Suppressor macrophage treated with lipopolysaccharide for 4 hours (primary cell): ENCODE results near the gene TAP1.
"Not testable (repeated sequence)": the region's sequence is repeated elsewhere in the genome, so short reads cannot be mapped to it uniquely, and the experiment has no call there.

Experiments
- DNase-seq: peaks from one replicate; pipeline ENCODE4 v3.0.0-alpha.2; 2020

TAP1 gene, protein sequence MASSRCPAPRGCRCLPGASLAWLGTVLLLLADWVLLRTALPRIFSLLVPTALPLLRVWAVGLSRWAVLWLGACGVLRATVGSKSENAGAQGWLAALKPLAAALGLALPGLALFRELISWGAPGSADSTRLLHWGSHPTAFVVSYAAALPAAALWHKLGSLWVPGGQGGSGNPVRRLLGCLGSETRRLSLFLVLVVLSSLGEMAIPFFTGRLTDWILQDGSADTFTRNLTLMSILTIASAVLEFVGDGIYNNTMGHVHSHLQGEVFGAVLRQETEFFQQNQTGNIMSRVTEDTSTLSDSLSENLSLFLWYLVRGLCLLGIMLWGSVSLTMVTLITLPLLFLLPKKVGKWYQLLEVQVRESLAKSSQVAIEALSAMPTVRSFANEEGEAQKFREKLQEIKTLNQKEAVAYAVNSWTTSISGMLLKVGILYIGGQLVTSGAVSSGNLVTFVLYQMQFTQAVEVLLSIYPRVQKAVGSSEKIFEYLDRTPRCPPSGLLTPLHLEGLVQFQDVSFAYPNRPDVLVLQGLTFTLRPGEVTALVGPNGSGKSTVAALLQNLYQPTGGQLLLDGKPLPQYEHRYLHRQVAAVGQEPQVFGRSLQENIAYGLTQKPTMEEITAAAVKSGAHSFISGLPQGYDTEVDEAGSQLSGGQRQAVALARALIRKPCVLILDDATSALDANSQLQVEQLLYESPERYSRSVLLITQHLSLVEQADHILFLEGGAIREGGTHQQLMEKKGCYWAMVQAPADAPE

DNA sequence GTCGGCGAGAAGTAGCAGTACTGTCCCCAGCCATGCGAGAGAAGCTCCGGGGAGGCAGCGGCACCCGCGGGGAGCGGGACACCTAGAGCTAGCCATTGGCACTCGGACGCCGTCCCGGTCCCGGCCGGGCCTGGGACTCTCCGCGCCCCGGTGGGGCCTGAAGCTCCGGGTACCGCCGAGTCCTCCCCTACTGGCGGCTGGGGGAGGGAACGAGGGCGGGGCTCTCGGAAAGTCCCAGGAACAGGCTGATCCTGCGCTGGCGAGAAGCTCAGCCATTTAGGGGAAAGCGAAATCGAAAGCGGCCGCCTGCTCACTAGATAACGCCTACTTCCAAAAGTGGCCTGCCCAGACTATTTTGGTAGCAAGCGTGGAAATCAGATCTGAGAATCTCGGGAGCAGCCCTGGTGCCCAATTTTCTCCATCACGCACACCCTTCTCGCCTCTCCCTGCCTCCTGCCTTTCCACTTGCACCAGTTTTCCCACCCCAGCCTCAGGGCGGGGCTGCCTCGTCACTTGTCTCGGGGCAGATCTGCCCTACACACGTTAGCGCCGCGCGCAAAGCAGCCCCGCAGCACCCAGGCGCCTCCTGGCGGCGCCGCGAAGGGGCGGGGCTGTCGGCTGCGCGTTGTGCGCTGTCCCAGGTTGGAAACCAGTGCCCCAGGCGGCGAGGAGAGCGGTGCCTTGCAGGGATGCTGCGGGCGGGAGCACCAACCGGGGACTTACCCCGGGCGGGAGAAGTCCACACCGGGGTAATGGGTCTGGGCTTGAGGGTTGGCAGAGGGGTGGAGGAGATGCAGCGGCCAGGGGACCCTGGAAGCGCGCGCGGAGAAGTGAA lies at the start of gene TAP1, which contains the start of gene PSMB9:
Gene TAP1 (minus strand): TSS at position 164 of the 835 bp plus-strand sequence. CDS start 68 bp downstream, at position 96.
Gene PSMB9 (plus strand): TSS at position 652 of the 835 bp plus-strand sequence. CDS start 38 bp downstream, at position 690.
- peak; percentile 98 for DNase-seq

DNA sequence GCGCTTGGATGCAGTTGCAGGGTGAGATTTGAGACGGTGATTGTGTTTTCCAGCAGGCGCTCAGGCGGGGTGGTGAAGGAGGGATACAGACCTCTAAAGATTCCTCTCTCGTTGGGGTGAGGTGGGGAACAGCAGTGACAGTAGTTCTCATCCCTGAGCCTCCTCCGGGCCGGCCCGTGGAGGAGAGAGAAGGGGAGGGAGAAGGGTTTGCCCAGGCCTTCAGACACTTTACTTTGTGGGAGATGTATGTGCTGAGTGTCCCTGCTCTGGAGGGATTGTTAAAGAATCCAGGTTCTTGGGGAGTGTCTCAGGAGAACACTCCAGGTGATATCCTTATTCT lies 41.5 kb upstream of the TAP1 start:
- DNase-seq, result no peak

DNA sequence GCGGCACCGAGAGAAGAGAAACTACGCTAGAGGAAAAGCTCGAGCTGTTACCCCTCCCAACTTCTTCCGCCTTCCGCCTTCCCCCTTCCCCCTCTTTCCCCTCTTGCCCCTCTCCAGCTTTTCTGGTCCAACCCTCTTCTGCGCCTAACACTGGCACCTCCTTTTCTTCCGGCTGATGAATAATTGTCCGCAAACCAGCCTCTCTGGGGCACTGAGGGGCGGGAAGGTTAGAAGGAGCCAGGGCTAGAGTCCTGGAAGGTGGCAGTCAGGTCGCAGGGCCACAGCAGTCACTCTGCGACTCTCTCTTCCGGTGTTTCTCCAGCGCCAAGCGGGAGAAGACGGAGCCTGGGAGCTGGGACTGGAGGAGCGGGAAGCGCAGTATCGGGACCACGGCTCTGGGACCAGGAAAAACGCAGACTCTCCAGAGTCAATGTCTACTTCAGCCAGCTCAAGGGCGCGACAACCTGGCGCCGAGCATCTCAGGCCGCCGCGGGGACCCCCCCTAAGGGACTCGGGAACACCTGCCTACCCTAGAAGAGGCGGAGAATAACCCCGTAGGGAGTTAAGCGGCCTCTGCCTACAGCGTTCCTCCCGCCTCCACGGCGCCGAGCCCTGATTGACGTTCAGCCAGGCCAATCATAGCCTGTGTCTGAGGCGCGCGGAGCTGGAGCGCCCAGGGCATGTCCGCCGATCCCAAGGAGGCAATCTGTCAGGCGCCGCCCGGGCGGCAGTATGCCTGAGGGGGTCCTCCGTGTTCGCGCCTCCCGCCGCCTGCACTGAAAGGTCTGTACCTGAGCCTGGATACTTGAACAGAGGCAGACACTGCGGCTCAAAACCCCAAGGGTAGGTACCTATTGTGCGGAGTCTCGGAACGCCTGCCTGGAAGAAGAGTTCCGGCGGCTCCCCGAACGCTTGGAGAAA lies 40.8 kb upstream of the TAP1 start:
- DNase-seq, result peak; percentile 94

DNA sequence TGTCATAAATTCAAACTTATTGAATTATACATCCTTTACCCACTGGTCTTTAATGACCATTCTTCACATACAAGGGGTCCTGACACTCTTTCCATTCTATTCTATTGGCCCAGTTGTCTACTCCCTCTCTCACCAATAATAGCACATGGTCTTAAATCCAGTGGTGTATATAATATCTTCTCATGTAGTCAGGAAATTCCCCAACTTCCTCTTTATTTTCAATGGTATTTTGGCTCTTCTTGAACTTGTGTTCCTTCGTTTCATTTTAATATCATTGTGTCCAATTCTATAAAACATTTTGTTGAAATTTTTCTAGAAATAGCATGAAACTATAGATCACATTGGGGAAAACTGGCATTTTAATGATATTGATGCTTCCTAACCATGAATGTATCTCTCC lies 37.3 kb upstream of the TAP1 start:
- DNase-seq, result peak; percentile 31

DNA sequence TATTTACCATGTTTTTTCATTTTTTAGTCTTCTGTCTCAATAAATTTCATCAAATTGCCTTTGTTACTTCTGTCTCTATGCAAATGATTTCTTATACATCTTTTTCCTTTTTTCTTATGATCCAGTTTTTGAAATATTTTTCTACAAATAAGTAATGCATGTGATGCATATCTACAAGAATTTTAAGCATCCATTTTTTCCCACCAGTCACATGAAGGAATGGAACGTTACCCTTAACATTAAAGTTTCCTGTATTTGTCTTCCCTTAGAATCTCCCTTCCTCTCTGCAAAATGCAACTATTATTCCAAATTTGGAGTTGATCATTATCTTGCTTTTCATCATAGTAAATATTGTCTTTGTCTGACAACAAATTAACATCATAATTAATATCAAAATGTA lies 36.0 kb upstream of the TAP1 start:
- no peak for DNase-seq

DNA sequence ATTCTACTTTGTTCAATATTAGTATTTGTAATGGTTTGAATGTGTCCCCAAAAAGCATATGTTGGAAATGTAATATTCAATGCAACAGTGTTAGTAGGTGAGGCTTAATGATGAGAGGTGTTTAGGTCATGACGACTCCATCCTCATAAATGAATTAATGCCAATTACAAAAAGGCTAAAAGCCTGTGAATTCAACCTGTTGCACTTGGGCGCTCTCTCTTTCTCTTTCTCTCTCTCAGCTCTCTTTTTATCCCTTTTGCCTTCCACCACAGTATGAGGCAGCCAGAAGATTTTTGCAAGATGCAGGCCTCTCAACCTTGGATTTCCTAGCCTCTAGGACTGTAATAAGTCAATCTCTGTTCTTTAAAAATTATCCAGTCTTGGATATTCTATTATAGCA lies 35.1 kb upstream of the TAP1 start:
- no peak for DNase-seq

DNA sequence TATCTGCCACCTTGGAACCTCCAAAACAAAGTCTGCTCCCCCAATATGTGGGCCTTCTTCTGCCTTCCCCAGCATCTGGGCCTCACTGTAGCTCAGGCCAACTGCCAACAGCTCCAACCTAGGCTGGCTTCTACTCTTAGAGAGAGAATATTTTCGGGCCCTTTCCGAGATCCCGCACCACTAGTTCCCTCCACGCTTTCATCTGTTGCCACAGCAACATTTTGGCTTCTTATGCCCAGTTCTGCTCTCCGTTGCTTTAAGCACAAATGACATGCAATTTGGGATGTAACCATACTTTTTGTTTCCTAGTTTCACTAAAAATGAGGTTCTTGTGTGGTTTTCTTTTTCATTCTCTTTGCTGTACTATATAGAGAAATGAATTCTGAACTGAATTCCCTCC lies 34.1 kb upstream of the TAP1 start:
- no peak for DNase-seq

DNA sequence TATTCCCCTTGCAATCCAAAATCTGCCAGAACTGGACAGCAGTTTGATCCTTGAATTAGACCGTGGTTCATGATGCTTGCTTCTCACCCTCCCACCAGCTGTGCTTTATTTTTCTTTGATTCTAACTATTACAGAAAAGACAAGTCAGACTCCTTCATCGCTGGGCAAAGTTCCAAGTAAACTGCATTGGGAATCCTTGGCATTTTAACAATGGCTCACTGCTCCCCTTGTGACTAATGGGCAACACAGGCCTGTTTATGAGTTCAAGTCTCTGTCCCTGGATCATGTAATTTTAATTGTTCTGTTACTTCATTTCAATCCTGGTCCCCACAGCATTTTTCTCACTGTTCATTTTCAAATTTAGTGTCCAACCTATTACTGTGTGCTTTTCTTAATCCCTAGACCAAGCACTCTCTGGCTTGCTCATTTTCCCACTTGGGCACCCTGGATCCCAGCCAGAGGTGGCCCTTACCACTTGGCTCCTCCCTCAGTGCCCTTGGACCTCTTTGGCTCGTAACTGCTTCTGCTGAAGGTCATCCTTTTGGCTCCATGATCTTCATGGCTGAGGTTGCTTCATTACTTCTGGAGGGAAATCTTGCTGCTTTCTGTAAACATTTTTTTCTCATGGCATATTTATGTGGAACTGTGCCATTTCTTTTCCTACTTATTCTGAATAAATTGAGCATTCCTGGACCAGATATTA lies 33.3 kb upstream of the TAP1 start:
- DNase-seq, result peak; percentile 17

DNA sequence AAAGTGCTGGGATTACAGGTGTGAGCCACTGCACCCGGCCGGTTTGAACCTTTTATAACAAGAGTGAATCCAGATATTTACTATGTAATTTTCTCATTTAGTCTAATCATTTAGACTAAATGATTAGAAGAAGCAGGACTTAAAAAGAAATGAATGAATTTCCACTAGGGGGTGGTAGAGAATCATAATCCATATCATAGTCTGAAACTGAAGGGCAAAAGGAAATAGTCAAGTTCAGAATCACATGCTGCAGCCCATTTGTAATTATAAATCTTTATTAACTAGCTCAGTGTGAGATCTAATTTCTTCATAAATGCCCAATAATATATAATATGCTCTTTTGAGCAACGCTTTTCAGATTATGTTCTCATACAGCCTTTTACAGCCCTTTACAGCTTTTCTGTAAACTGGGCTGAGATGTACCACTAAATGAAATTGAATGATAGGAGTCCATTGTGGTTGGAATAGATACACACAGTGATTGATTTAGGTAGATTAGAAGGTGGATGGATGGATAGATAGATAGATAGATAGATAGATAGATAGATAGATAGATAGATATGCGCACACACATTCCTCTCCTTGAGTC lies 32.3 kb upstream of the TAP1 start:
- DNase-seq, result peak; percentile 89

DNA sequence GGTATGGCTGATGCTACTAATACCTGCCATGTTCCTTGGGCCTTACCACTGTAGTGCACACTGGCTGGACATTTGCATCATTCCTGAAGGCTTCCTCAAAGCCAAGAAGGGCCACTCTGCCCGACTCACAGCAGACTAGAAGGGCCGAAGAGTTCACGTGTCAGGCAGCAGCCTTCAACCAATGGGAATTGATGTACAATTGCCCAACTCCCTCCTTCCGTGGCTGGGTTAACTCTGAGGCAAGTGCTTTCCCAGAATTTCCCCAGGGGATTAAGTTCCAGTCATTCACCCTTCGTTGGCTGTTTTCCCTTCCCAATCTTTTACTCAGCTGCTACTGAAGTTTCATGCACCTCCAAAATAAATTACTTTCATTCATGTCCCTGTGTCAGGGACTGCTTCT lies 30.3 kb upstream of the TAP1 start:
- peak; percentile 74 for DNase-seq

DNA sequence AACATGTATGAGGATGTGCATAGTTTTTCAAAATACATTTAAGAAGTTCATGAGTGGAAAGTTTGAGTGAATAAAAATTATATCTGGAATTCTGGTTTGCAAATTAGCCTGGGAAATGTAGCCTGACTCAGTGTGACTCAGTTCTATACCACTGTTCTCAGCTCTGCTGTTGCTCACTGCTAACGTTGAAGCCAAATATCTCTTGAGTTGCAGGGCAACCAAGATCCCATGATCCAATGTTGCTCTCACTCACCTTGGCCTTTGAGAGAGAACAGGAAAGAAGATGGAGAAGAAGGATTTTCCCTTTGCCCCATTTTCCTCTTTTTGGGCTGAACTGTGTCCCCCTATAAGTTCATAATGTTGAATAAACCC lies 29.4 kb upstream of the TAP1 start:
- peak; percentile 35 for DNase-seq

DNA sequence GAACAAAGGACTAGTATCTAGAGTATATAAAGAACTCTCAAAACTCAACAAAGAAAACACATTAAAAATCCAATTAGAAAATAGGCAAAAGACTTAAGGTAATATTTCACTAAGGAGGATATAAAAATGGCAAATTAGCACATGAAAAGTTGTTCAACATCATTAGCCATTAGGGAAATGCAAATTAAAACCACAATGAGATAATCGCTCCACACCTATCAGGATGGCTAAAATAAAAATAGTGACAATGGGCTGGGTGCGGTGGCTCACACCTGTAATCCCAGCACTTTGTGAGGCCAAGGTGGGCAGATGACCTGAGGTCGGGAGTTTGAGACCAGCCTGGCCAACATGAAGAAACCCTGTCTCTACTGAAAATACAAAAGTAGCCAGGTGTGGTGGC lies 27.5 kb upstream of the TAP1 start:
- not testable (repeated sequence) for DNase-seq

DNA sequence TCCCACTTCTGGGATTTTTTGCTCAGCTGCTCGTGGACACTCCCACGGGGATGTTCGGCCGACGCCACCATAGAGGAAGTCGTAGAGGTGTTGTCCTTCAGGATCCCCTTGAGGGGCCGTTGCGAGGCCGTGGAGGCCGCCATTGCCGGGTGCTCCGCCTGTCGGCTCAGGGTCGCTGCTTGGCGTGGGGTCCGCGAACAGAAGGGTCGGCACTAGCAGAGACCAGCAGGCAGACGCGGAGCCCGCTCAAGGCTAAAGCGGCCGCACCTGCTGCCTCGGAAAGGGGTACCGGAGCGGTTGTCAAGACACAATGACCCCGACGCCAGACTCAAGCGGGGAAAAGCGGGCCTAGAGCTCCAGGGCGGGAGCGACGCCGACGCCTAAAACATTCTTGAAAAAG lies 26.2 kb upstream of the TAP1 start:
- DNase-seq, result no peak

DNA sequence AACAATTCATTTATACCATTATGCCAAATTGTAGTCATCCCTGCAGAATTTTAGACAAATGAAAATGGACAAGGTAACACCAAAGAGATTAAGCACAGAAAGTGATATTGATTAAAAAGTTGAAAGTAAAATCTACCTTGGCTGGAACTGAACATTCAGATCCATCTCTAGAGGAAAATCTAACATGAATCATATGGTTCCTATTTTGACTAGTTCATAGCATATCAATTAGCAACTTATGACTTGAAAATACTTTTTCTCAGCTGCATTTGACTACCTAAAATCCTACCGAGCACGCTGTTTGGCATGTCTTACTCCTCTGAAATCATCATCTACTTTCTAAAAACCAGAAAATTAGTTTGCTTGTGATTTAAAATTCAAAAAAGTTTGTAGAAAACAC lies 23.1 kb upstream of the TAP1 start:
- DNase-seq, result no peak

DNA sequence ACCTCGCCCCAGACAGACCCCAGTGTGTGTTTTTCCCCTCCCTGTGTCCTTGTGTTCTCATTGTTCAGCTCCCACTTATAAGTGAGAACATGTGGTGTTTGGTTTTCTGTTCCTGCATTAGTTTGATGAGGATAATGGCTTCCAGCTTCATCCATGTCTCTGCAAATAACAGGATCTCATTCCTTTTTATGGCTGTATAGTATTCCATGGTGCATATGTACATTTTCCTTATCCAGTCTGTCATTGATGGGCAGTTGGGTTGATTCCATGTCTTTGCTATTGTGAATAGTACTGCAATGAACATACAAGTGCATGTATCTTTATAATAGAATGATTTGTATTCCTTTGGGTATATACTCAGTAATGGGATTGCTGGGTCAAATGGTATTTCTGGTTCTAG lies 20.4 kb upstream of the TAP1 start:
- not testable (repeated sequence) for DNase-seq

DNA sequence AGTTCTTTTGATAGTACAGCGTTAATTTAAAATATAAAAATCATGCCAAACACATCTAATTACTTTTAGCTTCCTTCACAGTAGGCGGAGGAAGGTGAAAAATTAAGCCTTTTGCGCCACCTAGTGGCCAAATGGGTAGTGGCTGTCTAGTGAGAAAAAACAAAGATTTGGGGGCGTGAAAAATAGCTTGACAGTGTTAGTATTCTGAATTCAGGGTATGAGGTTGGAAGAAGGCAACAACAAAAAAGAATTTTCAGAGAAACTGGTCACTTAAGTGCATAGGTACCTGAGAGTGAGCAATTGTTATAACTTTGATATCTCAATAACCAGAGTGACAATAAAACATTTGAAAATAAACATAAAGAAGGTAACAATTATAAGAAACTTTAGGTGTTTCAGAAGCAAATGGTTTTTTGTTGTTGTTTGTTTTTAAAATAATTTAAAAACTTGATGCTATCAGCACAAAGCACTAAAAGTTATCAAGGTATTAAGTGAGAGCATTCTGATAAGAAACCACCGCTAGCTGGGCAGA lies 14.8 kb upstream of the TAP1 start:
- peak; percentile 89 for DNase-seq

DNA sequence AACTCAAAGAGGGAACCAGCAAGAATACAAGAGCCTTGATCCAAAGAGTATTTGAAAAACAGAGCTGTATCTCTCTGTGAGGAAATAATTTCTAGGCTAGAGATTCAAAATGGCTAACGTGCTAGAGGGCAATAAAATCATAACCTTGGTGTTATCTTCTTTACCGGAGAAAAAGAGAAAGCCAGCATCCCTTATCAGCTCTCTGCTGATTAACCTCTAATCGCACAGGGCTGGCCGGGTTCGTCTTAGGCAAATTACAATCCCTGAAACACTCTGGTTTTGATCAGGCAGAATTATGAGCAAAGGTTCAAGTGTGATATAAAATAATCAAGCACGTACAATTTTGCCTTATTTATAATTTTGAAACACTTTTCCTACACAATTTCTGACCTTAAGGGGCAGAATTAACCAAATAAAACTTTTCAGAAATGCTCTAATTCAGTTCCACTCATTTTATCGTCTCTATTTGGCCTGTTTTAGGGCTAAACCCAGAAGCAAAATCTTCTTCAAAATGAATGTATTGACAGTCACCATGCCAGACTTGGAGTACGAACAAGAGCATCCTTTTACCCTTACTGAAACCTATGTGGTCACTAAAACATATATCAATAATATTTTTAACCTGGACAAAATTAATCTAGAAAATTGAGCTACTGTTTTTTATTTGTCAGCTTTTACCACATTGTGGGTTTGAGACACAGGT lies 14.2 kb upstream of the TAP1 start:
- DNase-seq, result no peak

DNA sequence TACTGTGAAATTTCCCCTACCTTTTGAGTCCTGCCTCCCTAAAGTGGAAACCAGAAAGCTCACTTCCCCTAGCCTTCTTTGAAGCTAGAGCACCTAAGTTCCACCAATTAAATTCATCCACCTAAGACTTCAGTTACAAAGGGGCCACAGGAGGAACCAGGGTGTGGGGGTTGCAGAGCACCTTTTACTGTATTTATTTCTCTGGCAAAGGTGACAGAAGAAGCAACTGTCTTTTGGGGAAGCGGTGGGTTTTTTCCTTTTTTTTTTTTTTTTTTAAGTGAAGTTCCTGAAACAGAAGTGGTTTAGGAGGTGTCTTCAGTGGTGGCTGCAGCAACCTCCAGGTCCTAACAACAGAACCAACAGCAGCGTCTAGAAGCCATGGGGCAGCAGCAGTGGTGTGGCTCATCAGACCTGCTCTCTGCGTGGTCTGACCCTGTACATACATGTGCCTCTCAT lies 13.5 kb upstream of the TAP1 start:
- DNase-seq, result no peak

DNA sequence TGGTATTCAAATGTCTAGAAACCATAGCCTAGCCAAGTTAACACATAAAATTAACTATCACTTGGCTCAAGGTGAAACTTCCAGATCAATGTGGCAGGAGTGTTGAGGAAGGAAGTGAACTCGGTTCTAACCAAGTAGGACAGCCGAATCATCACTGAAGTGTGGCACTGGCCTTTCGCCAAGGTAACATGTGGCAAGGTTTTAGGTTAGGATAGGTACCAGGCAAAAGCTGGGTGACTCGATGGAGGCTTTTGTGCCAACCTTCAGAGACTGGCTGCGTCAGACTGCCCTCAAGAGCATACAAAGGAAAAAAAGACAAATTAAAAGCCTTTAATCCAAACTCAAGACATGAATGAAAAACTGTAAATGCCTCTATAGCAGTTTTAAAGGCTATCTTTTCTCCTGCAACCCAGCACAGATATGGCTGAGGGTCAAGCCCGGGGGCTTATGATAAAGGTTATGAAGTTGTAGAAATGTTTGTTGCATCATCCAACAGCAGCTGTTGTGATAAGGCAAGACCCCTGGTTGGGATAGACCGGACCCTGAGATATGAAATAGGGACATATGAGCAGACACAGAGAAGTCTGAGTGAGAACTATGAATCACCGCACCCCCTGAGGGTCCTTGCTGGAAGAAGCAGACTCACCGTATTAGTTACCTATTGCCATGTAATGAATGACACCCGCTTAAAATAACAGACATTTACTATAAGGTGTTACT lies 12.4 kb upstream of the TAP1 start:
- DNase-seq, result no peak

DNA sequence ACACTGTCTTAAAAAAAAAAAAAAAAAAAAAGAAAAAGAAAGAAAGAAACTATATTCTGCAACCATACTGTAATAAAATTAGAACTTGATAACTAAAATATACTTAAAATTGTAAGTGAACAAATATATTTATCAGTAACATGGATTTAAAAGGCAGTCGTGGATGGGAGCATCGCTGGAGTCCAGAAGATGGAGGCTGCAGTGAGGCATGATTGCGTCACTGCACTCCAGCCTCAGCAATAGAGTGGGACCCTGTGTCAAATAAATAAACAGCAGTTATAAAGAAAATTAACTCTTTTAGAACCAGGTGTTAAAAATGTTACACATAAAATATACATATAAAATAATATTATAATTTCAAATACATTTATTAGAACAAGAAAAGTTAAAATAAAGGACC lies 9.2 kb upstream of the TAP1 start:
- no peak for DNase-seq
